ENCODE results near the gene PDIA4. TPM values are rescaled to one million over a fixed set of nuclear protein-coding genes. Genes with fewer than 3 reads are reported as not detected.

The PDIA4 gene, protein sequence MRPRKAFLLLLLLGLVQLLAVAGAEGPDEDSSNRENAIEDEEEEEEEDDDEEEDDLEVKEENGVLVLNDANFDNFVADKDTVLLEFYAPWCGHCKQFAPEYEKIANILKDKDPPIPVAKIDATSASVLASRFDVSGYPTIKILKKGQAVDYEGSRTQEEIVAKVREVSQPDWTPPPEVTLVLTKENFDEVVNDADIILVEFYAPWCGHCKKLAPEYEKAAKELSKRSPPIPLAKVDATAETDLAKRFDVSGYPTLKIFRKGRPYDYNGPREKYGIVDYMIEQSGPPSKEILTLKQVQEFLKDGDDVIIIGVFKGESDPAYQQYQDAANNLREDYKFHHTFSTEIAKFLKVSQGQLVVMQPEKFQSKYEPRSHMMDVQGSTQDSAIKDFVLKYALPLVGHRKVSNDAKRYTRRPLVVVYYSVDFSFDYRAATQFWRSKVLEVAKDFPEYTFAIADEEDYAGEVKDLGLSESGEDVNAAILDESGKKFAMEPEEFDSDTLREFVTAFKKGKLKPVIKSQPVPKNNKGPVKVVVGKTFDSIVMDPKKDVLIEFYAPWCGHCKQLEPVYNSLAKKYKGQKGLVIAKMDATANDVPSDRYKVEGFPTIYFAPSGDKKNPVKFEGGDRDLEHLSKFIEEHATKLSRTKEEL
- 217 TPM for total RNA-seq (2021; ENCODE audit: unreplicated experiment)
- polyA plus RNA-seq (2012) = 146 and 173 TPM in 2 replicates
- Bru-seq, nascent RNA = percentile 84 among the genes with signal in this experiment
- BruChase-seq, experiment 1, labeled RNA remaining after a 6-hour chase = percentile 96 among the genes with signal in this experiment
- BruChase-seq, experiment 2, labeled RNA remaining after a 2-hour chase = percentile 88 among the genes with signal in this experiment
- long read RNA-seq, transcript PDIA4-203 (3 exons, 632 nt) = minor isoform, 9 of 820 reads
- long read RNA-seq, transcript PDIA4-201 (10 exons, 2,903 nt) = major isoform, 571 of 820 reads
- long read RNA-seq, partial matches to known transcripts = 180 of 820 reads
- long read RNA-seq, other reads (novel, unspliced or antisense) = 60 of 820 reads

DNA sequence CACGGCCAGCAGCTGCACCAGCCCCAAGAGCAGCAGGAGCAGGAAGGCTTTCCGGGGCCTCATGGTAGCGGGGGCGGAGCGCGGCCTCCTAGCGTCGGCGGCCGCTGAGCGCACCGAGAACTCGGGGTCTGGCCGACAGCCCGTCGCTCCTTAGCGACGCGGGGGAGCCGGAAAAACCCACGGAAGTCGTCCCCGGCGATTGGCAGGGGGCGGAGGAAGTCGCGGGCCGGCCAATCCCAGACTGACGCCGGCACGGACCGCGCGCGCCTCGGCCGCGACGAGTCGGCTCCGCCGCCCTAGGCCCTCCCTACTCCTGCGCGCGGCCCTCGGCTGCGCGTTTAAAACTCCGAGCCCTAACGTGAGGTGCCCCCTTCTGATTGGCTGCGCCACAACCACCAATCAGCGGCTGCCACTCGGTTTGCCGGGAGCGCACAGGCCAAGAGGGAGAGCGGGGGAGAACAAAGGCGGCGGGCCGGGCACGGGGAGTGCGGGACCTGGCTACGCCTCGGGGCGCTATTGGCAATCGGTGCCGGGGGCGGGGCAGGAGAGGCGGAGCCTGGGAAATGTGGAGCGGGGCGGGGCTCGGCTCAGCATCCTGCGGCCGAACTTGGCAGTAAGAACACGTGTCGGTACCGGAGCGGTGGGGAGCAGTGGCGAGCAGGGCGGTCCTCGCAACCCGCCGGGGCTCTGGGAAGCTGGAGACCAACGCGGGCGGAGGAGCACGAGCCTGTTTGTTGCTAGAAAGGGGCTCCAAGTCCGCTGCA lies at the start of gene PDIA4:
Gene PDIA4, minus strand, starts transcription at position 160 of the 764 bp plus-strand sequence. Its CDS starts 97 bp downstream, at position 63.
- ChIA-PET RAD21 (ENCODE audit: low non-redundant PET in 1 of 2, low total read pairs in 2 of 2, uncharacterized antibody in 2 of 2, unreplicated experiment in 2 of 2) (no interaction called here), CTCF (interaction anchor here (1.1 kb wide), 1 partner anchor 37 kb away, joined by 7 read pairs; no protein-coding TSS in a partner anchor), POLR2A (interaction anchor here (0.7 to 1.3 kb wide), 3 partner anchors 15 to 131 kb away, joined by 3 read pairs; no protein-coding TSS in a partner anchor)
- BruUV-seq (replicated peaks) = no TSS peak
- no peaks in the 10 kb centered on the region for H3K9me2 ChIP-seq (ENCODE audit: insufficient read depth)
- peaks cover 47% of the 10 kb centered on the region for H3K79me2 ChIP-seq (ENCODE audit: insufficient read depth, low read length)
- H3K27ac ChIP-seq (ENCODE audit: low read depth, low read length) = peak within 1 kb of the TSS; percentile 88
- no peaks in the 10 kb centered on the region for H4K20me1 ChIP-seq (ENCODE audit: insufficient read depth)
- peak within 1 kb of the TSS; percentile 82 to 98 for H3K4me3 ChIP-seq (replicated peaks in 1 of 2; ENCODE audit: low read depth in 1 of 2, low read length in 2 of 2)
- peak; percentile 95 for ATAC-seq
- H3K4me1 ChIP-seq (ENCODE audit: control insufficient read depth in 1 of 2, insufficient read depth in 2 of 2, low read length in 2 of 2) = peaks cover 5 to 21% of the 10 kb centered on the region in 2 experiments
- peak within 1 kb of the TSS; percentile 98 for H3K4me2 ChIP-seq (ENCODE audit: low read length)
- H3K9ac ChIP-seq (ENCODE audit: low read length) = peak within 1 kb of the TSS; percentile 99
- intact Hi-C loops (cut with micrococcal nuclease) = loop anchor here (1.0 to 5.0 kb wide), 2 partner anchors 39 to 117 kb away; no protein-coding TSS in a partner anchor
- H2AFZ ChIP-seq (ENCODE audit: low read depth, low read length, poor library complexity, severe bottlenecking) = peak within 1 kb of the TSS; percentile 60
- no peaks in the 10 kb centered on the region for H3K27me3 ChIP-seq (ENCODE audit: insufficient read depth, low read length)
- peak; percentile 98 for DNase-seq (ENCODE audit: low read depth, low spot score)
- no peaks in the 10 kb centered on the region for H3K9me3 ChIP-seq (ENCODE audit: control insufficient read depth in 1 of 2, insufficient read depth in 1 of 2, low read depth in 1 of 2, low read length in 2 of 2)
- H3K36me3 ChIP-seq (ENCODE audit: control insufficient read depth in 1 of 2, insufficient read depth in 2 of 2, low read length in 2 of 2) = peaks cover 0 to 10% of the 10 kb centered on the region in 2 experiments; a peak in 2 of 4 replicates
- TF ChIP-seq ZNF274 (IDR thresholded peaks at IDR 0.05; ENCODE audit: low read depth, low read length) = no peak
- TF ChIP-seq, protein P1, sequence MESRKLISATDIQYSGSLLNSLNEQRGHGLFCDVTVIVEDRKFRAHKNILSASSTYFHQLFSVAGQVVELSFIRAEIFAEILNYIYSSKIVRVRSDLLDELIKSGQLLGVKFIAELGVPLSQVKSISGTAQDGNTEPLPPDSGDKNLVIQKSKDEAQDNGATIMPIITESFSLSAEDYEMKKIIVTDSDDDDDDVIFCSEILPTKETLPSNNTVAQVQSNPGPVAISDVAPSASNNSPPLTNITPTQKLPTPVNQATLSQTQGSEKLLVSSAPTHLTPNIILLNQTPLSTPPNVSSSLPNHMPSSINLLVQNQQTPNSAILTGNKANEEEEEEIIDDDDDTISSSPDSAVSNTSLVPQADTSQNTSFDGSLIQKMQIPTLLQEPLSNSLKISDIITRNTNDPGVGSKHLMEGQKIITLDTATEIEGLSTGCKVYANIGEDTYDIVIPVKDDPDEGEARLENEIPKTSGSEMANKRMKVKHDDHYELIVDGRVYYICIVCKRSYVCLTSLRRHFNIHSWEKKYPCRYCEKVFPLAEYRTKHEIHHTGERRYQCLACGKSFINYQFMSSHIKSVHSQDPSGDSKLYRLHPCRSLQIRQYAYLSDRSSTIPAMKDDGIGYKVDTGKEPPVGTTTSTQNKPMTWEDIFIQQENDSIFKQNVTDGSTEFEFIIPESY (IDR thresholded peaks at IDR 0.05; ENCODE audit: extremely low read depth, insufficient replicate concordance, low read length) = no peak
- peak; percentile 93 for TF ChIP-seq SIN3A (IDR thresholded peaks at IDR 0.05; ENCODE audit: low read depth)
- TF ChIP-seq, protein P2, sequence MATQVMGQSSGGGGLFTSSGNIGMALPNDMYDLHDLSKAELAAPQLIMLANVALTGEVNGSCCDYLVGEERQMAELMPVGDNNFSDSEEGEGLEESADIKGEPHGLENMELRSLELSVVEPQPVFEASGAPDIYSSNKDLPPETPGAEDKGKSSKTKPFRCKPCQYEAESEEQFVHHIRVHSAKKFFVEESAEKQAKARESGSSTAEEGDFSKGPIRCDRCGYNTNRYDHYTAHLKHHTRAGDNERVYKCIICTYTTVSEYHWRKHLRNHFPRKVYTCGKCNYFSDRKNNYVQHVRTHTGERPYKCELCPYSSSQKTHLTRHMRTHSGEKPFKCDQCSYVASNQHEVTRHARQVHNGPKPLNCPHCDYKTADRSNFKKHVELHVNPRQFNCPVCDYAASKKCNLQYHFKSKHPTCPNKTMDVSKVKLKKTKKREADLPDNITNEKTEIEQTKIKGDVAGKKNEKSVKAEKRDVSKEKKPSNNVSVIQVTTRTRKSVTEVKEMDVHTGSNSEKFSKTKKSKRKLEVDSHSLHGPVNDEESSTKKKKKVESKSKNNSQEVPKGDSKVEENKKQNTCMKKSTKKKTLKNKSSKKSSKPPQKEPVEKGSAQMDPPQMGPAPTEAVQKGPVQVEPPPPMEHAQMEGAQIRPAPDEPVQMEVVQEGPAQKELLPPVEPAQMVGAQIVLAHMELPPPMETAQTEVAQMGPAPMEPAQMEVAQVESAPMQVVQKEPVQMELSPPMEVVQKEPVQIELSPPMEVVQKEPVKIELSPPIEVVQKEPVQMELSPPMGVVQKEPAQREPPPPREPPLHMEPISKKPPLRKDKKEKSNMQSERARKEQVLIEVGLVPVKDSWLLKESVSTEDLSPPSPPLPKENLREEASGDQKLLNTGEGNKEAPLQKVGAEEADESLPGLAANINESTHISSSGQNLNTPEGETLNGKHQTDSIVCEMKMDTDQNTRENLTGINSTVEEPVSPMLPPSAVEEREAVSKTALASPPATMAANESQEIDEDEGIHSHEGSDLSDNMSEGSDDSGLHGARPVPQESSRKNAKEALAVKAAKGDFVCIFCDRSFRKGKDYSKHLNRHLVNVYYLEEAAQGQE (IDR thresholded peaks at IDR 0.05; ENCODE audit: low read depth) = no peak
- TF ChIP-seq FOSL1 (IDR thresholded peaks at IDR 0.05; ENCODE audit: low read depth) = no peak
- TF ChIP-seq, protein P3, sequence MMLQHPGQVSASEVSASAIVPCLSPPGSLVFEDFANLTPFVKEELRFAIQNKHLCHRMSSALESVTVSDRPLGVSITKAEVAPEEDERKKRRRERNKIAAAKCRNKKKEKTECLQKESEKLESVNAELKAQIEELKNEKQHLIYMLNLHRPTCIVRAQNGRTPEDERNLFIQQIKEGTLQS (IDR thresholded peaks at IDR 0.05) = no peak
- peak; percentile 76 for TF ChIP-seq EGR1 (IDR thresholded peaks at IDR 0.05; ENCODE audit: low read depth)
- TF ChIP-seq YY1 (IDR thresholded peaks at IDR 0.05; ENCODE audit: extremely low read depth, insufficient replicate concordance, low read depth, low read length) = peak; percentile 44
- TF ChIP-seq SP1 (IDR thresholded peaks at IDR 0.05; ENCODE audit: low read depth) = peak; percentile 94
- peak; percentile 40; the same call in 1 of the 2 replicates for TF ChIP-seq CBX3 (IDR thresholded peaks at IDR 0.05; ENCODE audit: low read depth)
- no peak for TF ChIP-seq EZH2 (IDR thresholded peaks at IDR 0.05)
- TF ChIP-seq JUND (IDR thresholded peaks at IDR 0.05) = no peak
- peak; percentile 91 for TF ChIP-seq POLR2A (IDR thresholded peaks at IDR 0.05; ENCODE audit: borderline replicate concordance, extremely low read depth, insufficient read depth, insufficient read length)
- no peak for TF ChIP-seq RAD21 (IDR thresholded peaks at IDR 0.05; ENCODE audit: low read depth)
- TF ChIP-seq EZH2phosphoT487 (IDR thresholded peaks at IDR 0.05; ENCODE audit: borderline replicate concordance) = no peak
- no peak for TF ChIP-seq CEBPB (IDR thresholded peaks at IDR 0.05; ENCODE audit: low read depth)
- TF ChIP-seq, protein P4, sequence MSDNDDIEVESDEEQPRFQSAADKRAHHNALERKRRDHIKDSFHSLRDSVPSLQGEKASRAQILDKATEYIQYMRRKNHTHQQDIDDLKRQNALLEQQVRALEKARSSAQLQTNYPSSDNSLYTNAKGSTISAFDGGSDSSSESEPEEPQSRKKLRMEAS (IDR thresholded peaks at IDR 0.05) = peak; percentile 95

All from HCT116 (cell line).